Measurements from ENCODE around the gene CCNA2.

GRCh38 chr4:121778991-121779628, 44.6 kb downstream of the CCNA2 start:
- TF ChIP-seq, protein P1, sequence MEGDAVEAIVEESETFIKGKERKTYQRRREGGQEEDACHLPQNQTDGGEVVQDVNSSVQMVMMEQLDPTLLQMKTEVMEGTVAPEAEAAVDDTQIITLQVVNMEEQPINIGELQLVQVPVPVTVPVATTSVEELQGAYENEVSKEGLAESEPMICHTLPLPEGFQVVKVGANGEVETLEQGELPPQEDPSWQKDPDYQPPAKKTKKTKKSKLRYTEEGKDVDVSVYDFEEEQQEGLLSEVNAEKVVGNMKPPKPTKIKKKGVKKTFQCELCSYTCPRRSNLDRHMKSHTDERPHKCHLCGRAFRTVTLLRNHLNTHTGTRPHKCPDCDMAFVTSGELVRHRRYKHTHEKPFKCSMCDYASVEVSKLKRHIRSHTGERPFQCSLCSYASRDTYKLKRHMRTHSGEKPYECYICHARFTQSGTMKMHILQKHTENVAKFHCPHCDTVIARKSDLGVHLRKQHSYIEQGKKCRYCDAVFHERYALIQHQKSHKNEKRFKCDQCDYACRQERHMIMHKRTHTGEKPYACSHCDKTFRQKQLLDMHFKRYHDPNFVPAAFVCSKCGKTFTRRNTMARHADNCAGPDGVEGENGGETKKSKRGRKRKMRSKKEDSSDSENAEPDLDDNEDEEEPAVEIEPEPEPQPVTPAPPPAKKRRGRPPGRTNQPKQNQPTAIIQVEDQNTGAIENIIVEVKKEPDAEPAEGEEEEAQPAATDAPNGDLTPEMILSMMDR (IDR thresholded peaks at IDR 0.05) = no peak
- no peak for TF ChIP-seq POLR2A (IDR thresholded peaks at IDR 0.05)

Data from body of pancreas (tissue), 4 donors.